ENCODE data around the gene CD200R1. TPM values are rescaled to one million over a fixed set of nuclear protein-coding genes. Genes with fewer than 3 reads are reported as not detected.
A peak's percentile ranks its signal among the peaks of the same experiment; 100 is the strongest.

CD200R1 gene
- total RNA-seq, 3 donors from 2014 or later = 1.1 to 2.3 (median 1.2) TPM

- Mint-ChIP-seq H3K36me3 (ENCODE audit: insufficient read depth) (no peaks in the 10 kb centered on the region), H3K27me3 (ENCODE audit: low read depth) (no peaks in the 10 kb centered on the region), H3K9me3 (no peaks in the 10 kb centered on the region), H3K4me1 (ENCODE audit: low read depth) (peaks cover 68% of the 10 kb centered on the region), H3K4me3 (no peak overlapping the region)
- DNase-seq = no peak
- ATAC-seq = no peak
Measured at GRCh38 chr3:112987710-112988334, 12.9 kb upstream of the CD200R1 start.

GRCh38 chr3:112984485-112984884 is 9.6 kb upstream of the CD200R1 start:
- Mint-ChIP-seq H3K4me3 (no peak overlapping the region), H3K27me3 (ENCODE audit: low read depth) (no peaks in the 10 kb centered on the region), H3K36me3 (ENCODE audit: insufficient read depth) (no peaks in the 10 kb centered on the region), H3K9me3 (no peaks in the 10 kb centered on the region), H3K4me1 (ENCODE audit: low read depth) (peaks cover 55% of the 10 kb centered on the region)
- DNase-seq = peak; percentile 42
- peak in 1 of 2 donors; percentile 30 for ATAC-seq

GRCh38 chr3:112982710-112983109 is 7.8 kb upstream of the CD200R1 start:
- DNase-seq (no peak), ATAC-seq (no peak)
- Mint-ChIP-seq H3K4me1 (ENCODE audit: low read depth) (peaks cover 58% of the 10 kb centered on the region), H3K4me3 (no peak overlapping the region), H3K36me3 (ENCODE audit: insufficient read depth) (no peaks in the 10 kb centered on the region), H3K9me3 (no peaks in the 10 kb centered on the region), H3K27me3 (ENCODE audit: low read depth) (no peaks in the 10 kb centered on the region)

GRCh38 chr3:112980080-112980479 is 5.2 kb upstream of the CD200R1 start:
- no peak for DNase-seq
- no peaks in the 10 kb centered on the region for H3K9me3 Mint-ChIP-seq
- peaks cover 67% of the 10 kb centered on the region for H3K4me1 Mint-ChIP-seq (ENCODE audit: low read depth)
- no peak for ATAC-seq
- H3K36me3 Mint-ChIP-seq (ENCODE audit: insufficient read depth) = no peaks in the 10 kb centered on the region
- H3K4me3 Mint-ChIP-seq = no peak overlapping the region
- H3K27me3 Mint-ChIP-seq (ENCODE audit: low read depth) = no peaks in the 10 kb centered on the region

GRCh38 chr3:112979244-112979832 is 4.4 kb upstream of the CD200R1 start:
- no peaks in the 10 kb centered on the region for H3K27me3 Mint-ChIP-seq (ENCODE audit: low read depth)
- no peaks in the 10 kb centered on the region for H3K9me3 Mint-ChIP-seq
- no peaks in the 10 kb centered on the region for H3K36me3 Mint-ChIP-seq (ENCODE audit: insufficient read depth)
- DNase-seq (no peak), ATAC-seq (no peak)
- peaks cover 67% of the 10 kb centered on the region for H3K4me1 Mint-ChIP-seq (ENCODE audit: low read depth)
- no peak overlapping the region for H3K4me3 Mint-ChIP-seq

- ATAC-seq (no peak), DNase-seq (no peak)
- peaks cover 69% of the 10 kb centered on the region for H3K4me1 Mint-ChIP-seq (ENCODE audit: low read depth)
- H3K4me3 Mint-ChIP-seq = no peak overlapping the region
- H3K27me3 Mint-ChIP-seq (ENCODE audit: low read depth) = no peaks in the 10 kb centered on the region
- no peaks in the 10 kb centered on the region for H3K9me3 Mint-ChIP-seq
- no peaks in the 10 kb centered on the region for H3K36me3 Mint-ChIP-seq (ENCODE audit: insufficient read depth)
Measured at GRCh38 chr3:112976953-112977352, 2.0 kb upstream of the CD200R1 start.

GRCh38 chr3:112976001-112976400 is 1.1 kb upstream of the CD200R1 start:
- H3K27me3 Mint-ChIP-seq (ENCODE audit: low read depth) = no peaks in the 10 kb centered on the region
- H3K4me1 Mint-ChIP-seq (ENCODE audit: low read depth) = peaks cover 76% of the 10 kb centered on the region
- ATAC-seq = no peak
- H3K4me3 Mint-ChIP-seq = peak overlapping the region; percentile 20
- H3K9me3 Mint-ChIP-seq = no peaks in the 10 kb centered on the region
- DNase-seq = no peak
- H3K36me3 Mint-ChIP-seq (ENCODE audit: insufficient read depth) = no peaks in the 10 kb centered on the region

GRCh38 chr3:112974178-112974517 is 755 bp downstream of the CD200R1 start:
- Mint-ChIP-seq H3K27me3 (ENCODE audit: low read depth) (no peaks in the 10 kb centered on the region), H3K4me1 (ENCODE audit: low read depth) (peaks cover 88% of the 10 kb centered on the region), H3K9me3 (no peaks in the 10 kb centered on the region), H3K36me3 (ENCODE audit: insufficient read depth) (no peaks in the 10 kb centered on the region), H3K4me3 (peak overlapping the region; percentile 83)
- DNase-seq = no peak
- peak in 1 of 2 donors; percentile 2 for ATAC-seq

- peak; percentile 83 to 87 for ATAC-seq
- Mint-ChIP-seq H3K27me3 (ENCODE audit: low read depth) (no peaks in the 10 kb centered on the region), H3K4me3 (peak overlapping the region; percentile 83), H3K4me1 (ENCODE audit: low read depth) (peaks cover 93% of the 10 kb centered on the region), H3K36me3 (ENCODE audit: insufficient read depth) (no peaks in the 10 kb centered on the region), H3K9me3 (no peaks in the 10 kb centered on the region)
- peak; percentile 35 for DNase-seq
Measured at GRCh38 chr3:112973325-112974177, 1.4 kb downstream of the CD200R1 start.

- Mint-ChIP-seq H3K4me1 (ENCODE audit: low read depth) (peaks cover 93% of the 10 kb centered on the region), H3K4me3 (peak overlapping the region; percentile 83), H3K36me3 (ENCODE audit: insufficient read depth) (peaks cover 2% of the 10 kb centered on the region), H3K9me3 (no peaks in the 10 kb centered on the region), H3K27me3 (ENCODE audit: low read depth) (no peaks in the 10 kb centered on the region)
- no peak for DNase-seq
- no peak for ATAC-seq
Measured at GRCh38 chr3:112972158-112972557, 2.7 kb downstream of the CD200R1 start.

- Mint-ChIP-seq H3K4me3 (peak overlapping the region; percentile 9), H3K9me3 (peaks cover 18% of the 10 kb centered on the region), H3K4me1 (ENCODE audit: low read depth) (peaks cover 70% of the 10 kb centered on the region), H3K36me3 (ENCODE audit: insufficient read depth) (peaks cover 32% of the 10 kb centered on the region), H3K27me3 (ENCODE audit: low read depth) (no peaks in the 10 kb centered on the region)
- ATAC-seq (peak; percentile 37 to 52), DNase-seq (no peak)
Measured at GRCh38 chr3:112967828-112968227, 7.1 kb downstream of the CD200R1 start.

GRCh38 chr3:112967425-112967824 is 7.5 kb downstream of the CD200R1 start:
- Mint-ChIP-seq H3K27me3 (ENCODE audit: low read depth) (no peaks in the 10 kb centered on the region), H3K9me3 (peaks cover 18% of the 10 kb centered on the region), H3K4me1 (ENCODE audit: low read depth) (peaks cover 66% of the 10 kb centered on the region), H3K36me3 (ENCODE audit: insufficient read depth) (peaks cover 32% of the 10 kb centered on the region), H3K4me3 (peak overlapping the region; percentile 35)
- ATAC-seq = peak; percentile 30 to 63
- DNase-seq = no peak

- H3K36me3 Mint-ChIP-seq (ENCODE audit: insufficient read depth) = peaks cover 39% of the 10 kb centered on the region
- H3K9me3 Mint-ChIP-seq = peaks cover 18% of the 10 kb centered on the region
- H3K4me1 Mint-ChIP-seq (ENCODE audit: low read depth) = peaks cover 63% of the 10 kb centered on the region
- no peak for DNase-seq
- ATAC-seq = no peak
- no peaks in the 10 kb centered on the region for H3K27me3 Mint-ChIP-seq (ENCODE audit: low read depth)
- peak overlapping the region; percentile 35 for H3K4me3 Mint-ChIP-seq
Measured at GRCh38 chr3:112966633-112967032, 8.3 kb downstream of the CD200R1 start.

GRCh38 chr3:112965656-112966055 is 9.2 kb downstream of the CD200R1 start:
- no peak overlapping the region for H3K4me3 Mint-ChIP-seq

More at GRCh38 chr3:112965656-112966055, 9.2 kb downstream of the CD200R1 start:
- DNase-seq (no peak), ATAC-seq (no peak)
- Mint-ChIP-seq H3K27me3 (ENCODE audit: low read depth) (no peaks in the 10 kb centered on the region), H3K36me3 (ENCODE audit: insufficient read depth) (peaks cover 39% of the 10 kb centered on the region), H3K4me1 (ENCODE audit: low read depth) (peaks cover 57% of the 10 kb centered on the region), H3K9me3 (peaks cover 18% of the 10 kb centered on the region)

Data from activated T-cell treated with anti-CD3 and anti-CD28 coated beads, Interleukin-2, amount 50 U/mL, for 4 hours (primary cell).